ENCODE measurements around the gene UBL4B.

The UBL4B gene

DNA sequence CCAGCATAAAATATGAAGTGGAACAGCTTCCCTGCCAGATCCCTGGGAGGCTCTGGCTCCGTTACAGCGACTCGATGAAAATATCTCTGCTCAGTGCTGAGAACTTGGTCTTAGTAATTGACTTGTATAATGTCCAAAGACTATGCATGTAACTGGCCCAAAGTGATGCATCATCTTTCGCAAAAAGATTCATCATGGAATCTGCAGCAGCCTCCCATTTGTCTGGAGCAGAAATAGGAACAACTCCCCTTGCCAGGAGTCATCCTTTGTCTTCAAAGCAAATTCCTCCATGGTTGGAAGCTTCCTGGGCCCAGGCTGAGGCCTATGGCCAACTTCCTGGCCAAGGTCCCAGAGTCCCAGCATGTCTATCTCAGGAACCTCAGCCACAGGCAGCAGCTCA, 21.2 kb downstream of the UBL4B start:
- no peak for DNase-seq (ENCODE audit: low spot score)
- in situ Hi-C loops (cut with MboI; ENCODE audit: low pct_unique_long_range_greater_than_20kb, low sequenced_read_pairs, unreplicated experiment): no loop called here
- TF ChIP-seq, protein P1, sequence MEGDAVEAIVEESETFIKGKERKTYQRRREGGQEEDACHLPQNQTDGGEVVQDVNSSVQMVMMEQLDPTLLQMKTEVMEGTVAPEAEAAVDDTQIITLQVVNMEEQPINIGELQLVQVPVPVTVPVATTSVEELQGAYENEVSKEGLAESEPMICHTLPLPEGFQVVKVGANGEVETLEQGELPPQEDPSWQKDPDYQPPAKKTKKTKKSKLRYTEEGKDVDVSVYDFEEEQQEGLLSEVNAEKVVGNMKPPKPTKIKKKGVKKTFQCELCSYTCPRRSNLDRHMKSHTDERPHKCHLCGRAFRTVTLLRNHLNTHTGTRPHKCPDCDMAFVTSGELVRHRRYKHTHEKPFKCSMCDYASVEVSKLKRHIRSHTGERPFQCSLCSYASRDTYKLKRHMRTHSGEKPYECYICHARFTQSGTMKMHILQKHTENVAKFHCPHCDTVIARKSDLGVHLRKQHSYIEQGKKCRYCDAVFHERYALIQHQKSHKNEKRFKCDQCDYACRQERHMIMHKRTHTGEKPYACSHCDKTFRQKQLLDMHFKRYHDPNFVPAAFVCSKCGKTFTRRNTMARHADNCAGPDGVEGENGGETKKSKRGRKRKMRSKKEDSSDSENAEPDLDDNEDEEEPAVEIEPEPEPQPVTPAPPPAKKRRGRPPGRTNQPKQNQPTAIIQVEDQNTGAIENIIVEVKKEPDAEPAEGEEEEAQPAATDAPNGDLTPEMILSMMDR (IDR thresholded peaks at IDR 0.05; ENCODE audit: extremely low read depth, insufficient read depth, missing control alignments): no peak

DNA sequence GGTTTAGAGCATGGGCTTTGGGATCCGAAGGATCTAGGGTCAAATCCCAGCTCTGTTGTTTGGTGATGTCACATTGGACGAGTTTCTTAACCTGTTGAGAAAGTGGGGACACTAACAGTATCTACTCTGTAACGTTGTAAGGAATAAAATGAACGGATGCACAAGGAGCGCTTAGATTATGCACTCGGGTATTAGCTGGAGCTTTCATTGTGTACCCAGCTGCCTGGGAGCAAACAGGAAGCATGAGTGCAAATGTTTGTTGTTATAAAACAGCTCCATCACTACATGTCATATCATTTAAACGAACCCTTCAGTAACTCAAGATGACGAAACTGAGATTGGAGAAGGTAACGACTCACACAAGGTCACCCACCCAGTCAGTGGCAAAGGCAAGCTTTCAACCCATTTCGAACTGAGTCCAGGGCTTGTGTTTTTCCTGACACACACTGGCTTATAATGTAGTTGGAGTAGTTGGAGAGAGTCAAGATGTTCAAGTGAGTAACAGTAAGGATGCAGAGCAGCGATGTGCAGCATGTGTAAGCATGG, 21.9 kb downstream of the UBL4B start:
- TF ChIP-seq, protein P1 (IDR thresholded peaks at IDR 0.05; ENCODE audit: extremely low read depth, insufficient read depth, missing control alignments): no peak
- DNase-seq (ENCODE audit: low spot score): no peak
- in situ Hi-C loops (cut with MboI; ENCODE audit: low pct_unique_long_range_greater_than_20kb, low sequenced_read_pairs, unreplicated experiment): no loop called here

GRCh38 chr1:110135246-110135645, 23.0 kb downstream of the UBL4B start:
- TF ChIP-seq, protein P1 (IDR thresholded peaks at IDR 0.05; ENCODE audit: extremely low read depth, insufficient read depth, missing control alignments): no peak
- DNase-seq (ENCODE audit: low spot score): no peak
- in situ Hi-C loops (cut with MboI; ENCODE audit: low pct_unique_long_range_greater_than_20kb, low sequenced_read_pairs, unreplicated experiment): no loop called here

DNA sequence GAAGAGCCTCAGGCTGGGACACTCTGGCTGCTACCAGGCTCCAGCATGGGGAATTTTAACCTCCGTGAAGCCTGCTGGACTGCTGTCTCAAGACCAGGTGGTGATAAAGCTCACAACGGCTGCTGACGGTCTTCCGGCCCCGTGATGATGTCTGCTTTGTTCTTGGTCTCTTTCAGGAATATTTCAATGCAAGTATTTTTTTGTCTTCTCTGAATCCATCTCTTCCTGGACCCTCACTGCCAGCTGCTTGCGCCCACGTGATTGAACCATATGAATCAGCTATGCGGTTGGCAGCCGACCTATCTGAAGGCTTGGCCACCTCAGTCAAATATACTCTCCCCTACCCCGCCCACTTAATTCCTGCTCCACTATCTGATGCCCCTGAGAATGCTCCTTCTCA, 23.4 kb downstream of the UBL4B start:
- in situ Hi-C loops (cut with MboI; ENCODE audit: low pct_unique_long_range_greater_than_20kb, low sequenced_read_pairs, unreplicated experiment): no loop called here
- no peak for DNase-seq (ENCODE audit: low spot score)

DNA sequence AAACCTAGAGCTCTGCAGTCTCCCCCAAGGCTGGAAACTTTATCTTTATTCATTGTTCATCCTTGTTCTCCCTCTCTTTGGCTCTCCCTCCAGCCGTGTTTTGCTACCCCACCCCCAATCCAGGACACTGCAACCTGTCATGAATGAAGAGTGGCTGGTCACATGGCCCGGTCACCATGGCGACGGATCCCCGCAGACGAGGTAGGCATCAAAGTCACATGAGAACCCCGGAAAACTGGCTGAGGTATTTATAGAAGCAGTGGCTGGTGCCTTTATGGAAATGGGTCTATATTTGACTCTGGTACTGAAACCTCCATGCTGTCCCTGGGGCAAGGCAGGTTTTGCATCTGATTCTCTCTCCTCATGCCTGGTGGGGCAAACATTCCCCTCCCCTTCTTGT, 24.7 kb downstream of the UBL4B start:
- no peak for DNase-seq (ENCODE audit: low spot score)
- TF ChIP-seq, protein P1 (IDR thresholded peaks at IDR 0.05; ENCODE audit: extremely low read depth, insufficient read depth, missing control alignments): no peak

More for the DNA sequence above, 23.4 kb downstream of the UBL4B start:
- TF ChIP-seq, protein P1 (IDR thresholded peaks at IDR 0.05; ENCODE audit: extremely low read depth, insufficient read depth, missing control alignments): no peak

DNA sequence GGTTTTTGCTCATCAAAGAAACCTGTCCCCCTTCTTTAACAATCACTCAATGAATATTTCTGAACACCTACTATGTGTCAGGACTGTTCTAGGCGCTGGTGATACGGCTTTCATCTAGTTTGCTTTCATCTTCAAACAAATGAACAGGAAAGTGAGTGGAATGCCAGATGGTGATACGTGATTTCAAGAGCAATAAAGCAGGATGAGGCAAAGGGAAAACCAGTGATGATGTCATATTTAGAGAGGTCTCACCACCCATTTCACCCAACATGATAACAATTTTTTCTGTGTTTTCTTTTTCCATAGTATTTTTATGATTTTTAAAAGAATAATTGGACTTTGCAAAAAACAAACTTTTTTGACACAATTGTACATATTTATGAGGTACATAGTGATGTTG, 26.7 kb downstream of the UBL4B start:
- DNase-seq (ENCODE audit: low spot score): no peak
- in situ Hi-C loops (cut with MboI; ENCODE audit: low pct_unique_long_range_greater_than_20kb, low sequenced_read_pairs, unreplicated experiment): no loop called here
- TF ChIP-seq, protein P1 (IDR thresholded peaks at IDR 0.05; ENCODE audit: extremely low read depth, insufficient read depth, missing control alignments): no peak

More for the DNA sequence above, 24.7 kb downstream of the UBL4B start:
- in situ Hi-C loops (cut with MboI; ENCODE audit: low pct_unique_long_range_greater_than_20kb, low sequenced_read_pairs, unreplicated experiment): no loop called here

GRCh38 chr1:110144366-110144765, 32.1 kb downstream of the UBL4B start:
- in situ Hi-C loops (cut with MboI; ENCODE audit: low pct_unique_long_range_greater_than_20kb, low sequenced_read_pairs, unreplicated experiment): no loop called here
- TF ChIP-seq, protein P1 (IDR thresholded peaks at IDR 0.05; ENCODE audit: extremely low read depth, insufficient read depth, missing control alignments): no peak

More at GRCh38 chr1:110144366-110144765, 32.1 kb downstream of the UBL4B start:
- no peak for DNase-seq (ENCODE audit: low spot score)
